Activated T-cell treated with anti-CD3 and anti-CD28 coated beads for 1 hour (primary cell): ENCODE measurements around the gene MMAA.
"Not testable (repeated sequence)": the region's sequence is repeated elsewhere in the genome, so short reads cannot be mapped to it uniquely, and the experiment has no call there.

ENCODE experiments used
- DNase-seq: peaks from one replicate; pipeline ENCODE4 v3.0.0-alpha.2; 2020; ENCODE audit warnings: low read depth

Gene MMAA

DNA sequence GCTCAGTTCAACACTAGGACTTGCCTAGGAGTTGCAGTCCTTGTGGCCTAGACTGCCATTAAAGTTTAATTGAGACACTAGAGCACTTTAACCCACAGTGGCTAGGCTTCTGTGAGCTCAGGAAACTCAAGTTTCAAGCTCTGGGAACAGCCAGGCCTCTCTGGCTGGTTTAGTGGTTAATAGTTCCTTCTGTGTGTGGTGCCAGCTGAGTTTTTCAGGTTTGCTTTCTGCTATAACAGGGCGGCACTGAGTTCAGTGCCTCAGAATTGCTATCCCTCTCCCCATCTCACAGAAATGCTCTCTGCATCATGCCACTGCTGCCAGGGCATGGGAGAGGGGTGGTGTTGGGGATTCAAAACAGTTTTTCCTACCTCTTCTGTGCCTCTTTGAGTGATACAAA lies 15.9 kb downstream of the MMAA start:
- DNase-seq = no peak

DNA sequence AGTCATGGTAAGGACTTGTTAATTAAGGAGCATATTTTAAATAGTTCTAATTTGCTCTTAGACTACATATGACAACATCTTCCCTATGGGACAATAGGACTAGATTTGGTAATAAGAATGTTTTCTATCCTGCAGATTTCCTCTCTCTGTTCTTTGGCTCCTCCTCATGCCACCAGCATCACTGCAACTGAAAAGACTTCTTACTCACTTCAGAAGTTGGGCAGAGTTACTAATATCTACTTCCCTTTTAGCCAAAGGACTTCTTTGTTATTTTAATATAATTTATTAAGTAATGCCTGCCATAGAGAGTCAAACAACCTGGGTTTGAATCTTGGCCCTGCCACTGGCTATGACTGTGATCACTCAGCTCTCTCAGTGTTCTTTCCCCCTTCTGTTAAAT lies 16.4 kb downstream of the MMAA start:
- DNase-seq = no peak

- no peak for DNase-seq
These were observed 20.1 kb downstream of the MMAA start for GRCh38 chr4:145639186-145639698.

DNA sequence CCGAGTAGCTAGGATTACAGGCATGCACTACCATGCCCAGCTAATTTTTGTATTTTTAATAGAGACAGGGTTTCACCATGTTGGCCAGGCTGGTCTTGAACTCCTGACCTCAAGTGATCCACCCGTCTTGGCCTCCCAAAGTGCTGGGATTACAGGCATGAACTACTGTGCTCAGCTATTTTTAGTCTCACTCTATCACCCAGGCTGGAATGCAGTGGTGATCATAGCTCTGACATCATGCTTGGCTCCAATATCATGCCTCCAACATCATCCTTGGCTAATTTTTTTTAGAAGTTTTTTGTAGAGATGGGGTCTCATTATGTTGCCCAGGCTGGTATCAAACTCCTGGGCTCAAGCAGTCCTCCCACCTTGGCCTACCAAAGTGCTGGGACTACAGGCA lies 21.1 kb downstream of the MMAA start:
- DNase-seq = not testable (repeated sequence)

DNA sequence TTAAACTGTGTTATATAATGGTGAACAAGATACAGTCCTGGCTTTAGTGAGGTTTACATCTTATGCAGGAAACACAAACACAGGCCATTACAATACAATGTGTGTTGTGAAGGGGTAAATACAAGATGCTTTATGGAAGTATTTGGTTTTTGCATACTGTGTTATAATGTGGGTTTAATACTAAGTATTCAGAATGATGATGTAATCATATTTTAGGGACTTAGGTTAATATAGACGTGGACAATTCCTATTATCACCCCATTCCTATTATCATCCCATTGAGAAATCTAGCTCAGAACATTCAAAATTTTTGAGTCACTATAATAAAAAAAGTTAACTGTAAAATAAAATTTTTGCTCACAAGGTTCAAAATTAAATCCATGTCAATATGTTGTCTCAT lies 24.1 kb downstream of the MMAA start:
- DNase-seq = no peak

- no peak for DNase-seq
These were observed 25.5 kb downstream of the MMAA start for GRCh38 chr4:145644699-145645098.

- DNase-seq = no peak
These were observed 37.0 kb downstream of the MMAA start for GRCh38 chr4:145656156-145656555.

GRCh38 chr4:145660064-145660463 lies 40.9 kb downstream of the MMAA start:
- DNase-seq = no peak

- DNase-seq = no peak
These were observed 44.0 kb downstream of the MMAA start for GRCh38 chr4:145663194-145663593.

DNA sequence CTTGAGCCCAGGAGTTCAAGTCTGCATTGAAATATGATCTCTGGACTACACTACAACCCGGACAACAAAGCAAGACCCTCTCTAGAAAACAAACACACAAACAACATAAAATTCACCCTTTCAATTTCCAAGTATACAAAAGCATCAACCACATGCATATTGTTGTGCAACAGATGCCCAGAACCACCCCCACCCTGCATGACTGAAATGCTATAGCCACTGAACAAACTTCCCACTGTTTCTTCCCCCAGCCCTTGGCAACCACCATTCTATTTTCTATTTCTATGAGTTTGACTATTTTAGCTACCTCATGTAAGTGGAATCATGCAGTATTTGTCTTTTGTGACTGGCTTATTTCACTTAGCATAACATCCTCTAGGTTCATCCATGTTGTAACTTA lies 46.6 kb downstream of the MMAA start:
- DNase-seq = no peak

DNA sequence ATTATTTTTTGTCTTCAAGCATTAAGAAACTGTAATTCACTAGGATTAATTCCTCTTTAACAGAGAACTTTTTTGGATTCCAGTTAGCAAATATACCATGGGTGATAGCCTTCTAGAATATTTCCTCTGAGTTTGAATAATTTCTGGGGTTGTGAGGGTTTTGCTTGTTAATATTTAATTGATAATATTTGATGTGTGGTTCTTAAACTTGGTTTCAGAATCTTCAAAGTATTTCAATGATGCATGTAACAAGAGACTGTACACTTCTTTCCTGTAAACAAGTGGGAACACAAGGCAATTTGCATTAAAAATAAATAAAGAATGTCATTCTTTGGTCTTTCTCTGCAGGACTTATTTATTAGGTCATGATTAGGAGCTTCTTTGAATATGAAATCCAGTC lies 51.2 kb downstream of the MMAA start:
- no peak for DNase-seq

DNA sequence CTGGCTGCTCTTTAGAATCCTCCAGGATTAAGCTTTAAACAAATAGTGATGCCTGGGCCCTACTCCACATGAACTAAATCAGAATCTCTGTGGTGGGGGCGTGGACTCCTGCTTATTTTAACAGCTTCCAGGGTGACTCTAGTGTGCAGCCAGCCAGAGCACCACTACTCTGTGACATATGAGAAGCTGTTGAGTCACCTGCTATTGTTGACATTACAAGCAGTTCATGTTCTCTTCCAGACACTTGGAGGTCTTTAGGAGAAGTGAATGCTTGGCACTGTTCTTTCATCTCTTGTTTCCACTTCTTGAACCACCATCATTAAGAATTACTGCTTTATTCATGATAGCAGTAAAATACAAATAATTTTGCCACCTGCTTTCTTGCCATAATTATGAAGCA lies 60.3 kb downstream of the MMAA start:
- no peak for DNase-seq

- no peak for DNase-seq
These were observed 60.8 kb downstream of the MMAA start, which contains the start of gene C4orf51 for GRCh38 chr4:145679991-145680455. Gene C4orf51, plus strand, starts transcription at chr4:145680146. Its CDS starts 58 bp downstream, at chr4:145680204.

- DNase-seq = no peak
These were observed 61.7 kb downstream of the MMAA start for GRCh38 chr4:145680902-145681301.

GRCh38 chr4:145681518-145681917 lies 62.3 kb downstream of the MMAA start:
- no peak for DNase-seq

DNA sequence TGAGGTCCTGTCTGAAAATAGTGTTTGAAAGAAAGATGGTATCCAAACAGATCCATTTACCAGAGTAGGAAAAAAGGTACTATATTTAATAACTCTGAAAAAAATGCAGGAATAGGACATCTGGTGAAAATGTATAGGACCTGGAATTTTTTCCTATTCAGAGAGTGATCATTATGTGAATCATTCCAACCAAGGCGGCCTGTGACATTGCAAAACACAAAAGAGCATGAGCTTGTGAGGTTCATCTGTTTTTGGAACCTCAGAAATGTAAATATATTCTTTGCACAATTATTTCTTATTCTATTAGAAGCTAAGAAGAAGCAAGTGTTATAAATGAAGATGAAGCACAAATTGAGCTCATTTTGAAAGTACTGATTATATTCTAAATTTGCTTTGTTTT lies 62.8 kb downstream of the MMAA start:
- no peak for DNase-seq

DNA sequence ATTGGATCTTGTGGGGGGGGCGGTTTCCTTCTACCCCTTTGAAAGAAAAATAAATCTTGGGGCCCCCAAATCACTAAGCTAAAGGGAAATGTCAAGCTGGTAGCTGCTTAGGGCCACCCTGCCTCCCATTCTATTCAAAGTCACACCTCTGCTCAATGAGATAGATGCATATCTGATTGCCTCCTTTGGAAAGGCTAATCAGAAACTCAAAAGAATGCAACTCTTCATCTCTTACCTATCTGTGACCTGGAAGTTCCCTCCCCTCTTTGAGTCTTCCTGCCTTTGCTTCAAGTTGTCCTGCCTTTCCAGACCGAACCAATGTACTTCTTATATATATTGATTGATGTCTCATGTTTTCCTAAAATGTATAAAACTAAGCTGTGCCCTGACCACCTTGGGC lies 67.8 kb downstream of the MMAA start:
- no peak for DNase-seq

- DNase-seq = no peak
These were observed 71.4 kb downstream of the MMAA start for GRCh38 chr4:145690610-145691009.

DNA sequence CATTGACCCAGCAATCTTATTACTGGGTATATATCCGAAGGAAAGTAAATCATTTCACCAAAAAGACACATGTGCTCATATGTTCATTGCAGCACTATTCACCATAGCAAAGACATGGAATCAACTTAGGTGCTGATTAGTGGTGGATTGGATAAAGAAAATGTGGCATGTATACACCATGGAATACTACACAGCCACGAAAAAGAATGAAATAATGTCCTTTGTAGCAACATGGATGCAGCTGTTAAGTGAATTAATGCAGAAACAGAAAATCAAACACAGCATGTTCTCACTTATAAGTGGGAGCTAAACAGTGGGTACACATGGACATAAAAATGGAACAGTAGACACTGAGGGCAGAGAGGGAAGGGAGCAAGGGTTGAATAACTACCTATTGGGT lies 72.2 kb downstream of the MMAA start:
- not testable (repeated sequence) for DNase-seq

GRCh38 chr4:145694929-145695328 lies 75.7 kb downstream of the MMAA start:
- DNase-seq = no peak

- no peak for DNase-seq
These were observed 78.1 kb downstream of the MMAA start for GRCh38 chr4:145697332-145697731.

DNA sequence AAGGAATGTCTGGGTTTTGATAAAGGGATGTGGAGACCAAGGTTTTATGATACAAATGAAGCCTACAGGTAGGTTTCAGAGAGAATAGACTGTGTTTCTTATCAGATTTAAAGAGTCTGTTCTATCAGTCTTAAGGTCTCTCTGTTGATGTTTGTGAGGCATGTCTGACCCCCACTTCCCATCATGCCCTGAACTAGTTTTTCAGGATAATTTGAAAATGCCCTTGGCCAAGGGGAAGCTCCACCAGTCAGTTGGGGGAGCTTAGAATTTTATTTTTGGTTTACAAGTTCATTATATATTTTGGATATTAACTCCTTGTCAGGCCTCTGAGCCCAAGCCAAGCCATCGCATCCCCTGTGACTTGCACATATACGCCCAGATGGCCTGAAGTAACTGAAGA lies 79.3 kb downstream of the MMAA start:
- DNase-seq = no peak

GRCh38 chr4:145703850-145704497 lies 84.8 kb downstream of the MMAA start:
- DNase-seq = no peak

GRCh38 chr4:145709336-145709735 lies 90.2 kb downstream of the MMAA start:
- no peak for DNase-seq
